Thyroid gland (tissue), 4 donors: Measurements from ENCODE around the gene MXD4. TPM values are rescaled to one million over a fixed set of nuclear protein-coding genes. Genes with fewer than 3 reads are reported as not detected.

ENCODE experiments used
- DNase-seq, 2 donors: peaks; one replicate each; pipeline ENCODE4 v3.0.0-alpha.2; 2019
- H3K27ac ChIP-seq, 3 donors: fragments of 200-600 bp; sonication (generic); 1 replicate in 2 of 3; 2 replicates in 1 of 3; pipeline ENCODE4 v1.5.1; 2016 to 2019; ENCODE audit warnings: mild to moderate bottlenecking in 1 of 3, moderate library complexity in 1 of 3
- H3K27me3 ChIP-seq: fragments of 200-600 bp; sonication (generic); one replicate; pipeline ENCODE4 v1.5.1; 2019
- H3K36me3 ChIP-seq, 2 donors: fragments of 200-600 bp; sonication (generic); one replicate each; pipeline ENCODE4 v1.5.1; 2016 to 2019
- H3K4me1 ChIP-seq, 2 donors: fragments of 200-600 bp; sonication (generic); one replicate each; pipeline ENCODE4 v1.5.1; 2017 to 2019
- H3K4me3 ChIP-seq, 3 donors: fragments of 200-600 bp; sonication (generic); replicated peaks in 1 of 3; 1 replicate in 2 of 3; 2 replicates in 1 of 3; pipeline ENCODE4 v1.5.1; 2016; ENCODE audit warnings: mild to moderate bottlenecking in 1 of 3
- H3K9me3 ChIP-seq: fragments of 200-600 bp; sonication (generic); one replicate; pipeline ENCODE4 v1.5.1; 2017
- POLR2A ChIP-seq, 2 donors: fragments of 450-650 bp; IDR thresholded peaks; one replicate each; pipeline ENCODE4 v1.6.1; 2017; ENCODE audit warnings: antibody characterized with exemption in 2 of 2, mild to moderate bottlenecking in 2 of 2, moderate library complexity in 1 of 2
- WGBS, 2 donors: methylation state at CpG; one replicate each; pipeline ENCODE4 v1.1.5; 2017; 5-methylcytosine and 5-hydroxymethylcytosine counted together
- intact Hi-C: fragments of 100-400 bp; cut with DNase I; formaldehyde crosslinking; loops from one replicate; pipeline ENCODE4 v1.15.1; 2023
- total RNA-seq, 4 donors: library from RNA; depleted of rRNA; stranded (reverse); fragments of >200 nt; gene quantifications; one replicate each; pipeline ENCODE4 v1.2.3, GENCODE V29; 2016
- TF ChIP-seq, protein P1 (sequence below), 6 experiments: fragments of 200-600 bp in 3 of 6; fragments of 450-650 bp in 3 of 6; sonication (generic) in 3 of 6; IDR thresholded peaks; one replicate each; pipeline ENCODE4 v1.5.1; 2016 to 2019; ENCODE audit warnings: antibody characterized with exemption in 6 of 6, mild to moderate bottlenecking in 2 of 6, inconsistent platforms in 1 of 6, moderate library complexity in 1 of 6

MXD4 gene
- total RNA-seq, 4 donors from 2014 or later = 48.1 to 102 (median 61.9) TPM

DNA sequence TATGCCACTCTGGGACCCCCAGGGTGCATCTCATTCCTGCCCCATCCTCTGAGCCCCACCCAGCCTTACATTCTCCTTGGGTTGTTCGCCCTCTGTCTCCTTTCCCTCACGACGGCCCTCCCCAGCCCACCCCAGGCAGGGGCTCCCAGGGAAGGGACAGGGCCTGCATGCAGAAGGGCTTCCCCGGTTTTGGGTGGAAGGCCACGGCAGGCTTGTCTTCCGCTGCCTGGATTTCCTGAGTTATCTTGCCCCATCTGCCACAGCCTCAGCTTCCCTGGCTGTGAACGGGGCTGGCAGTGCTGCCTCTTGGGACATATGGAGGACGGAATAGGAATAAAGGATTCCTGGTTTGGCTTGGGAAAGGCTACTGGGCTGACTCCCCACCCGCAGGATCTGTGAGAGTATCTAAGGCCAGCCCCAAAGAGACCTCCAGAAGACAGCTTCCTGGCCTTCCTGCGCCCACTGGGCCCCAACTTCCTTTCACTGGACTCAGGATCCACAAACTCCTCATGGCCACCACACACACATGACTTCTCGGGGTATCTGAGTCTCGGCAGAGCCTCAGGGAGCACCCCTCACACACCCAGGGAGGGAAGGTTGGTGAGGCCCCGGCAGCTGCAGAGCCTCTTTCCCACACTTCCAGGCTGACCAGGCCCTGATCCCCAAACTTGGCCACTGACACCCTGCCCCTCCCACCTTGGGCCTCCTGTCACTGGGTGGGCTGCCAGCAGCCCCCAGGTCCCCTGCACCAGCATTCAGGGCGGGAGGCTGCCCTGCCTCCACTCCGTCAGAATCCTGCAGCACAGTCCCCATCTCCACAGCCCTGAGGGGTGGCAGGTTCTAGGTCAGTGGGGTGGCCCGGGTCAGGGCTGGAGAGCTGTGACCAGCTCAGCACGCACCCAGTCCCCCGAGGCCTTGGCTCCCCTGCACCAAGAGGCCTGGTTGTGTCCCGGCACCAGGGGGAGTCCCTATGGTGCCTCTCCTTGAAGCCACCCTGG, 3.5 kb upstream of the MXD4 start:
- TF ChIP-seq, protein P1, sequence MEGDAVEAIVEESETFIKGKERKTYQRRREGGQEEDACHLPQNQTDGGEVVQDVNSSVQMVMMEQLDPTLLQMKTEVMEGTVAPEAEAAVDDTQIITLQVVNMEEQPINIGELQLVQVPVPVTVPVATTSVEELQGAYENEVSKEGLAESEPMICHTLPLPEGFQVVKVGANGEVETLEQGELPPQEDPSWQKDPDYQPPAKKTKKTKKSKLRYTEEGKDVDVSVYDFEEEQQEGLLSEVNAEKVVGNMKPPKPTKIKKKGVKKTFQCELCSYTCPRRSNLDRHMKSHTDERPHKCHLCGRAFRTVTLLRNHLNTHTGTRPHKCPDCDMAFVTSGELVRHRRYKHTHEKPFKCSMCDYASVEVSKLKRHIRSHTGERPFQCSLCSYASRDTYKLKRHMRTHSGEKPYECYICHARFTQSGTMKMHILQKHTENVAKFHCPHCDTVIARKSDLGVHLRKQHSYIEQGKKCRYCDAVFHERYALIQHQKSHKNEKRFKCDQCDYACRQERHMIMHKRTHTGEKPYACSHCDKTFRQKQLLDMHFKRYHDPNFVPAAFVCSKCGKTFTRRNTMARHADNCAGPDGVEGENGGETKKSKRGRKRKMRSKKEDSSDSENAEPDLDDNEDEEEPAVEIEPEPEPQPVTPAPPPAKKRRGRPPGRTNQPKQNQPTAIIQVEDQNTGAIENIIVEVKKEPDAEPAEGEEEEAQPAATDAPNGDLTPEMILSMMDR (IDR thresholded peaks at IDR 0.05) = no peak
- TF ChIP-seq POLR2A (IDR thresholded peaks at IDR 0.05) = no peak
- H3K4me3 ChIP-seq = no peak overlapping the region
- WGBS, 2 donors = 76 to 81% methylated on average over 16 of the region's 19 CpGs
- DNase-seq = no peak
- H3K4me1 ChIP-seq = peaks cover 30 to 34% of the 10 kb centered on the region in 2 donors
- no peaks in the 10 kb centered on the region for H3K9me3 ChIP-seq
- no peaks in the 10 kb centered on the region for H3K36me3 ChIP-seq
- no peaks in the 10 kb centered on the region for H3K27me3 ChIP-seq
- intact Hi-C loops = no loop called here
- H3K27ac ChIP-seq = peak overlapping the region; percentile 66 to 92 (median 72)

DNA sequence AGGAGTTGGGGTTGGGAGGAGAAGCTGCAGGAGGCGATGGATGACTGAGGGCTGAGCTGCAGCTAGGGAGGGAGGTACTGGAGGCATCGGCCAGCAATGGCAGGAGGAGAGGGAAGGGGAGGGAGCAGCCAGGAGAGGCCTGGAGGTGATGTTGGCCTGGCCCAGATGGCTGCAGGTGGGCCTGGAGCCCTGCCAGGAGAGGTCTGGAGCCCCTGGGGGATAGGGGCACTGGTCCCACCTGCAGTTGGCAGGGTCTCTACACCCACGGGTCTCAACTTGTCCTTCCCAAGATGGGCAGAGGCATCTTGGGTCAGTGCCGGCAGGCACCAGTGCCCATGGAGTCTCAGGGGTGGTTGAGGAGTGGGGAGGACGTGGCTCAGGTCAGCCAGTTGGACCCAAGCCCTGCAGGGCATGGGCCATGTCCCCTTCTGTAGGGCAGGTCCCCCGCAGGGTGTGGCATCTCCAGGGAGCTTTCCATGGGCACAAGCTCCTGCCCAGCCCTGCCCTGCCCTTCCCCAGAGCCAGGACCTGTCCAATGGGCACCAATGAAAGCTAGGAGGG, 2.7 kb upstream of the MXD4 start:
- no peak for DNase-seq
- Histone ChIP-seq H3K36me3 (no peaks in the 10 kb centered on the region), H3K4me3 (no peak overlapping the region), H3K4me1 (peaks cover 39 to 43% of the 10 kb centered on the region in 2 donors), H3K27me3 (no peaks in the 10 kb centered on the region), H3K27ac (peak overlapping the region in 2 of 3 donors; percentile 66 to 92), H3K9me3 (no peaks in the 10 kb centered on the region)
- intact Hi-C loops = loop anchor here (5.0 kb wide), 1 partner anchor 153 kb away; the partner anchor contains the start of genes CFAP99 and ZFYVE28
- TF ChIP-seq, protein P1 (IDR thresholded peaks at IDR 0.05) = no peak
- TF ChIP-seq POLR2A (IDR thresholded peaks at IDR 0.05) = no peak
- WGBS, 2 donors = 58 to 76% methylated on average over 2 to 5 of the region's 6 CpGs

DNA sequence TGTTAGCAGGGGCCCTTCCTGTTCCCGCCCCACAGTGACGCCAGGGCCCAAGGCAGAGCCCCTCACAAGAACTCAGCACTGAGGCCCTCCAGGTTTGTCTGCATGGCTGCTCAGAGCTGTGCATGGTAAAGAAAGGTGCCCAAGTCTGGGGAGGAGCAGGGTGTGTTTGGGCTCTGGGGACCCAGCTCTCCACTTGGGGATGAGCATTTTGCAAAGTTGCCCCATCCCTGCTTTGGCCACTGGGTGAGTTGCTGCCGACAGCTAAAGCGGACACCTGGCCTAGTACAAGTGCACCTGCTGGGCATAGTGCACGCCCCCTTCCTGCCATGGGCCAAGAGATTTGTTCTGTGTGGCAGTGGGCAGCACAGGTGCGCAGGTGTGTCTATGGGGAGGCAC, 2.0 kb upstream of the MXD4 start:
- H3K9me3 ChIP-seq = no peaks in the 10 kb centered on the region
- DNase-seq = no peak
- TF ChIP-seq POLR2A (IDR thresholded peaks at IDR 0.05) = no peak
- TF ChIP-seq, protein P1 (IDR thresholded peaks at IDR 0.05) = no peak
- H3K4me1 ChIP-seq = peaks cover 45 to 49% of the 10 kb centered on the region in 2 donors
- H3K36me3 ChIP-seq = no peaks in the 10 kb centered on the region
- intact Hi-C loops = loop anchor here (5.0 kb wide), 1 partner anchor 153 kb away; the partner anchor contains the start of genes CFAP99 and ZFYVE28
- no peak overlapping the region for H3K4me3 ChIP-seq
- H3K27ac ChIP-seq = no peak overlapping the region
- no peaks in the 10 kb centered on the region for H3K27me3 ChIP-seq
- 81 to 87% methylated on average over 3 to 4 of the region's 6 CpGs for WGBS, 2 donors

DNA sequence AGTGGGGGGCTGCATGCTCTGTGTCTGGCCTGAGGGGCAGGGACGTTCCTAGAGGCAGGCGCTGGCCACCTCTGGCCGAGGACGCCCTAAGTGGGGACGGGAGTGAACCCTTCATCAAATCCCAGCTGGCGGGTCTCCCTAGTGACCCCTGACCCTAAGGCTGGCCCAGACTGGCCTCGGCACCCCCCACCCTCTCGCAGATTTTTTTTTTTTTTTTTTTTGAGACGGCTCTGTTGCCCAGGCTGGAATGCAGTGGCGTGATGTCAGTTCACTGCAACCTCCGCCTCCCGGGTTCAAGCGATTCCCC, 988 bp upstream of the MXD4 start:
- H3K27ac ChIP-seq = peak overlapping the region; percentile 94 to 96 (median 96)
- no peaks in the 10 kb centered on the region for H3K9me3 ChIP-seq
- H3K36me3 ChIP-seq = peaks cover 0 to 5% of the 10 kb centered on the region in 2 donors
- peaks cover 55 to 60% of the 10 kb centered on the region in 2 donors for H3K4me1 ChIP-seq
- intact Hi-C loops = loop anchor here (5.0 kb wide), 1 partner anchor 154 kb away; the partner anchor contains the start of genes CFAP99 and ZFYVE28
- TF ChIP-seq, protein P1 (IDR thresholded peaks at IDR 0.05) = no peak
- no peak for TF ChIP-seq POLR2A (IDR thresholded peaks at IDR 0.05)
- H3K4me3 ChIP-seq = peak overlapping the region in 2 of 3 donors; percentile 27 to 45
- no peaks in the 10 kb centered on the region for H3K27me3 ChIP-seq
- no peak for DNase-seq
- WGBS, 2 donors = 53 to 59% methylated on average over 12 to 13 of the region's 13 CpGs
